Measurements from ENCODE around the gene ATP8B1.

ATP8B1 gene

DNA sequence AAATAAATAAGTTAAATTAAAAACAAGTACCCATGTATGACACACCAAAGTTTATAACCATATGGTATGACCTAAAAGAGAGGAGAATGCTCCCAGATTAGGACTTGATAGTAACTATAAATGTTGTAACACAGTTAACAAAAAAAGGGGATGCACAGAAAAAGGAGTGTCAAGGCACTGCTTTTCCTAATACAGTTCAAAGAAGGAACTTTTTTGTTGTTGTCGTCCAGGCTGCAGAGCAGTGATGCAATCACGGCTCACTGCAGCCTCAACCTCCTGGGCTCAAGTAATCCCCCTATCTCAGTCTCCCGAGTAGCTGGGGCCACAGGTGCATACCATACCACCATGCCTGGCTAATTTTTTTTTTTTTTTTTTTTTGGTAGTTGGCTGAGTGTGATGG, 184.2 kb downstream of the ATP8B1 start:
- DNase-seq (ENCODE audit: low read depth): no peak

DNA sequence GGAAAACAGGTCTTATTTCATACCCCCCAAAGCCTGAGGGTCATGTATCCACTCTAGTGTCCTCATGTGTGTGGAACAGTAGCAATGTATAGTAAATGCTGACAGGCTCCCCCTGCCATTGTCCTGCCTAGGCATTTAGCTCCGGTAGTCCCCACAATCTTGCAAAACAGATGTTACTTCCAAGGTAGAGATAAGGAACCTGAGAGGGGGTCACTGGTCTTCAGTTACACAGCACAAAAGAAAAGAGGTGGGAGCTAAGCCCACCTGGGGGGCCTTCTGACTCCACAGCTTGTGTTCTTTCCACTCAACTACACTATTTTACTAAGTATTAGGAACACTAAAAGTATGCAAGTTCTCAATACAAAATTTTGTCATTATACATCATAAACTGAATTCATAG, 199.2 kb downstream of the ATP8B1 start:
- DNase-seq (ENCODE audit: low read depth): no peak
